ENCODE measurements around the gene ZNF814.

DNA sequence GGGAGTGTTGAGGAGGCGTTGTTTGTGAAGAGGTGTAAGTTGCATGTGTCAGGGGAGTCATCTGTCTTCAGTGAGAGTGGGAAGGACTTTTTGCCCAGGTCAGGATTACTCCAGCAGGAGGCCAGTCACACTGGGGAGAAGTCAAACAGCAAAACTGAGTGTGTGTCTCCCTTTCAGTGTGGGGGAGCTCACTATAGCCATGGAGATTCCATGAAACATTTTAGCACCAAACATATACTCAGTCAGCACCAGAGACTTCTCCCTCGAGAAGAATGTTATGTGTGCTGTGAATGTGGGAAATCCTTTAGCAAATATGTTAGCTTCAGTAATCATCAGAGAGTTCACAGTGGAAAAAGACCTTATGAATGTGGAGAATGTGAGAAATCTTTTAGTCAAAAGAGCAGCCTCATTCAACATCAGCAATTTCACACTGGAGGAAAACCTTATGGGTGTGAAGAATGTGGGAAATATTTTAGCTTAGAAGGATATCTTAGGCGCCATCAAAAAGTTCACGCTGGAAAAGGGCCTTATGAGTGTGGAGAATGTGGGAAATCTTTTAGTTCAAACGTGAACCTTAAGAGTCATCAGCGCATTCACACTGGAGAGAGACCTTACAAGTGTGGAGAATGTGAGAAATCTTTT is 47.6 kb downstream of the ZNF814 start:
- TF ChIP-seq, protein P1, sequence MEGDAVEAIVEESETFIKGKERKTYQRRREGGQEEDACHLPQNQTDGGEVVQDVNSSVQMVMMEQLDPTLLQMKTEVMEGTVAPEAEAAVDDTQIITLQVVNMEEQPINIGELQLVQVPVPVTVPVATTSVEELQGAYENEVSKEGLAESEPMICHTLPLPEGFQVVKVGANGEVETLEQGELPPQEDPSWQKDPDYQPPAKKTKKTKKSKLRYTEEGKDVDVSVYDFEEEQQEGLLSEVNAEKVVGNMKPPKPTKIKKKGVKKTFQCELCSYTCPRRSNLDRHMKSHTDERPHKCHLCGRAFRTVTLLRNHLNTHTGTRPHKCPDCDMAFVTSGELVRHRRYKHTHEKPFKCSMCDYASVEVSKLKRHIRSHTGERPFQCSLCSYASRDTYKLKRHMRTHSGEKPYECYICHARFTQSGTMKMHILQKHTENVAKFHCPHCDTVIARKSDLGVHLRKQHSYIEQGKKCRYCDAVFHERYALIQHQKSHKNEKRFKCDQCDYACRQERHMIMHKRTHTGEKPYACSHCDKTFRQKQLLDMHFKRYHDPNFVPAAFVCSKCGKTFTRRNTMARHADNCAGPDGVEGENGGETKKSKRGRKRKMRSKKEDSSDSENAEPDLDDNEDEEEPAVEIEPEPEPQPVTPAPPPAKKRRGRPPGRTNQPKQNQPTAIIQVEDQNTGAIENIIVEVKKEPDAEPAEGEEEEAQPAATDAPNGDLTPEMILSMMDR (IDR thresholded peaks at IDR 0.05): no peak
- TF ChIP-seq POLR2A (IDR thresholded peaks at IDR 0.05): no peak
